Activated CD4-positive, alpha-beta T cell treated with anti-CD3 and anti-CD28 coated beads for 36 hours (primary cell): ENCODE results near the gene COX6A2. TPM values are rescaled to one million over a fixed set of nuclear protein-coding genes. Genes with fewer than 3 reads are reported as not detected.
A peak's percentile ranks its signal among the peaks of the same experiment; 100 is the strongest.

Experiments
- ATAC-seq: fragments of 200-7000 bp; cut with Tn5 transposase; one replicate; pipeline ENCODE4 v1.10.0; 2021; ENCODE audit warnings: mild to moderate bottlenecking, moderate library complexity
- CTCF ChIA-PET: fragments of 350-600 bp; sonication (Branson Sonifier 250); formaldehyde crosslinking; loops from one replicate; lab custom pipeline; 2021; ENCODE audit warnings: antibody characterized with exemption; lab: Charles Lee
- POLR2A ChIA-PET: fragments of 350-600 bp; sonication (Branson Sonifier 250); formaldehyde crosslinking; loops from one replicate; lab custom pipeline; 2021; ENCODE audit warnings: antibody characterized with exemption, inconsistent platforms; lab: Charles Lee
- DNase-seq: peaks from one replicate; pipeline ENCODE4 v3.0.0-alpha.2; 2020
- H3K27ac Mint-ChIP-seq: one replicate; pipeline ENCODE4 v1.8.0; 2021; ENCODE audit warnings: mixed read lengths
- H3K27me3 Mint-ChIP-seq: one replicate; pipeline ENCODE4 v1.8.0; 2021; ENCODE audit warnings: mixed read lengths
- H3K36me3 Mint-ChIP-seq: one replicate; pipeline ENCODE4 v1.8.0; 2021; ENCODE audit warnings: low read depth, mixed read lengths
- H3K4me1 Mint-ChIP-seq: one replicate; pipeline ENCODE4 v1.8.0; 2021; ENCODE audit warnings: mixed read lengths
- H3K4me3 Mint-ChIP-seq: one replicate; pipeline ENCODE4 v1.8.0; 2021; ENCODE audit warnings: mild to moderate bottlenecking, moderate library complexity, mixed read lengths
- H3K9me3 Mint-ChIP-seq: one replicate; pipeline ENCODE4 v1.8.0; 2021; ENCODE audit warnings: low read depth, mixed read lengths
- intact Hi-C, 2 experiments: fragments of 100-400 bp; cut with DNase I in 1 of 2; cut with micrococcal nuclease in 1 of 2; formaldehyde crosslinking; loops; one replicate each; pipeline versions ENCODE4 v1.14.2 to v1.15.1; 2022 to 2024; cut with DNase I, micrococcal nuclease
- total RNA-seq, 2 experiments: library from RNA; stranded (reverse); gene quantifications; one replicate each; pipeline ENCODE4 v1.2.3, GENCODE V29; 2021

Gene COX6A2
- total RNA-seq, 2 experiments from 2014 or later: not detected

DNA sequence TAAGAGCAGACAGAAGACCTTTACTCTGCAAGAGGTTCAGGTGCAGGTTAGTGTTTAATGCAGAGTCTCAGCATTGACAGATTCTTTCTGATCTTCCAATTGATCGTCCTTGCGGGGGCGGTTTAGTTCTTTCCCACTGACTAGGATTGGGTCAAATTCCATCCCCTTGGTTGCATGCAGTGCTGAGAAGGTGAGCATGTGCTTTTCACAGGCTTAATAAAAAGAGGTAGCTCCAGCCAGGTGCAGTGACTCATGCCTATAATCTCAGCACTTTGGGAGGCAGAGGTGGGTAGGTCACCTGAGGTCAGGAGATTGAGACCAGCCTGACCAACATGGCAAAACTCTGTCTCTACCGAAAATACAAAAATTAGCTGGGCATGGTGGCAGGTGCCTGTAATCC, 42.5 kb downstream of the COX6A2 start:
- CTCF ChIA-PET: interaction anchor here (1.0 to 2.1 kb wide), 4 partner anchors 10 to 70 kb away, joined by 3 to 5 read pairs (median 4); no protein-coding TSS in a partner anchor
- Mint-ChIP-seq H3K27me3 (peaks cover 12% of the 10 kb centered on the region), H3K36me3 (no peaks in the 10 kb centered on the region), H3K27ac (no peak overlapping the region), H3K9me3 (no peaks in the 10 kb centered on the region), H3K4me3 (no peak overlapping the region), H3K4me1 (peaks cover 25% of the 10 kb centered on the region)
- DNase-seq (no peak), ATAC-seq (no peak)
- intact Hi-C loops: loop anchor here (1.0 to 10.0 kb wide), 7 partner anchors 31 to 482 kb away; partner anchors contain the start of genes ITGAX (in 1 of the 2), PYCARD (in 1 of the 2), PYDC1 (in 1 of the 2) and TRIM72 (in 1 of the 2)
- POLR2A ChIA-PET: interaction anchor here (0.6 to 1.2 kb wide), 6 partner anchors 31 to 484 kb away, joined by 3 to 7 read pairs (median 6); partner anchors contain the start of gene FUS

DNA sequence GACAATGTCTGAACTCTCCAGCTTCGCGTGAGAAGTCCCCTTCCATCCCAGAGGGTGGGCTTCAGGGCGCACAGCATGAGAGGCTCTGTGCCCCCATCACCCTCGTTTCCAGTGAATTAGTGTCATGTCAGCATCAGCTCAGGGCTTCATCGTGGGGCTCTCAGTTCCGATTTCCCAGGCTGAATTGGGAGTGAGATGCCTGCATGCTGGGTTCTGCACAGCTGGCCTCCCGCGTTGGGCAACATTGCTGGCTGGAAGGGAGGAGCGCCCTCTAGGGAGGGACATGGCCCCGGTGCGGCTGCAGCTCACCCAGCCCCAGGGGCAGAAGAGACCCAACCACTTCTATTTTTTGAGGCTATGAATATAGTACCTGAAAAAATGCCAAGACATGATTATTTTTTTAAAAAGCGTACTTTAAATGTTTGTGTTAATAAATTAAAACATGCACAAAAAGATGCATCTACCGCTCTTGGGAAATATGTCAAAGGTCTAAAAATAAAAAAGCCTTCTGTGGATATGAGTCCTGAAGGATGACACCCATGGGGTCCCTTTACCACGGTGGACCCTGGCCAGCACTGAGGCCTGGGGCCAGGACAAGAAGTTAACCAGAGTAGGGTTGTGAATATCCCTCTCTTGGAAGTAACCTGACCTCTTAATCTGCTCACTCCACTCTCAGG, 45.5 kb downstream of the COX6A2 start:
- Mint-ChIP-seq H3K9me3 (no peaks in the 10 kb centered on the region), H3K36me3 (no peaks in the 10 kb centered on the region), H3K27ac (no peak overlapping the region), H3K4me1 (peaks cover 25% of the 10 kb centered on the region), H3K4me3 (no peak overlapping the region), H3K27me3 (peaks cover 9% of the 10 kb centered on the region)
- ChIA-PET CTCF (interaction anchor here (0.6 to 2.5 kb wide), 8 partner anchors 9 to 397 kb away, joined by 3 to 11 read pairs (median 3); partner anchors contain the start of gene HSD3B7), POLR2A (interaction anchor here (0.9 to 1.5 kb wide), 3 partner anchors 182 to 202 kb away, joined by 3 to 7 read pairs (median 5); no protein-coding TSS in a partner anchor)
- DNase-seq (peak; percentile 85), ATAC-seq (peak; percentile 63)
- intact Hi-C loops: loop anchor here (2.0 to 10.0 kb wide), 2 partner anchors 166 to 168 kb away; partner anchors contain the start of genes PYDC1 (in 2 of the 2) and TRIM72 (in 1 of the 2)

DNA sequence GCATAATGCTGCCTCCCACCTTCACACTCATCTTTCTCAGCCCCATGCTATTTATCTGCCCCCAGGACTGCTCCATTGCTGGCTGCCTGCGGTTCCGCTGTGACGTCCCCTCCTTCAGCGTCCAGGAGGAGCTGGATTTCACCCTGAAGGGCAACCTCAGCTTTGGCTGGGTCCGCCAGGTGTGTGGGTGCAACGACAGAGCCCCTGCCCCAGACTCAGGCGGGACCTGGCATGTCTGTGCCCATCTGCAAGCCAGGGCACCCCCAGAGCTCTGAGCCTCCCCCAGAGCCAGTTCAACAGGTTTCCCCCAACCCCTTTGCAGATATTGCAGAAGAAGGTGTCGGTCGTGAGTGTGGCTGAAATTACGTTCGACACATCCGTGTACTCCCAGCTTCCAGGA, 48.0 kb downstream of the COX6A2 start:
- Mint-ChIP-seq H3K27ac (no peak overlapping the region), H3K4me3 (no peak overlapping the region), H3K27me3 (peaks cover 5% of the 10 kb centered on the region), H3K4me1 (peaks cover 3% of the 10 kb centered on the region), H3K36me3 (no peaks in the 10 kb centered on the region), H3K9me3 (no peaks in the 10 kb centered on the region)
- ChIA-PET CTCF (no interaction called here), POLR2A (no interaction called here)
- intact Hi-C loops: loop anchor here in 1 of 2 experiments (10.0 kb wide), 1 partner anchor 165 kb away; the partner anchor contains the start of genes PYDC1 and TRIM72
- no peak for DNase-seq
- no peak for ATAC-seq

Other genes with a start within 250 kb of the COX6A2 start
- 100 to 1,000 TPM; 647 to 648 TPM for gene FUS, start 248.2 kb downstream of the COX6A2 start, total RNA-seq
- gene PYCARD, start 225.6 kb downstream of the COX6A2 start, total RNA-seq: 1 to 10 TPM; 5.7 TPM
- gene TRIM72, start 214.2 kb downstream of the COX6A2 start, total RNA-seq: under 1 TPM in 1 of 2 experiments, not detected in 1; 0.04 TPM
- gene PYDC1, start 211.2 kb downstream of the COX6A2 start, total RNA-seq: not detected
- under 1 TPM; 0.67 to 0.98 TPM for gene ITGAM, start 168.4 kb downstream of the COX6A2 start, total RNA-seq
- 1 to 10 TPM; 5.3 to 6.6 TPM for gene ITGAX, start 73.2 kb downstream of the COX6A2 start, total RNA-seq
- gene ITGAD, start 35.0 kb downstream of the COX6A2 start, total RNA-seq: not detected
- under 1 TPM; 0.16 to 0.18 TPM for gene ZNF843, start 14.4 kb upstream of the COX6A2 start, total RNA-seq
- gene ARMC5, start 31.1 kb upstream of the COX6A2 start, total RNA-seq: 1 to 10 TPM; 7.0 to 7.9 TPM
- gene TGFB1I1, start 43.8 kb upstream of the COX6A2 start, total RNA-seq: 1 to 10 TPM in 1 of 2 experiments, under 1 TPM in 1; 0.80 to 1.1 TPM
- gene SLC5A2, start 54.8 kb upstream of the COX6A2 start, total RNA-seq: under 1 TPM; 0.11 TPM
- gene RUSF1, start 80.0 kb upstream of the COX6A2 start, total RNA-seq: 10 to 100 TPM; 36.3 to 37.7 TPM
- not detected for gene AHSP, start 99.5 kb upstream of the COX6A2 start, total RNA-seq